Medulla oblongata (tissue), 1 donor: ENCODE data around the gene MOV10.

ENCODE experiments used
- DNase-seq: peaks from one replicate; pipeline ENCODE4 v3.0.0-alpha.2; 2015; ENCODE audit errors: extremely low spot score

Gene MOV10

GRCh38 chr1:112735752-112736151 lies 61.3 kb downstream of the MOV10 start:
- no peak for DNase-seq

GRCh38 chr1:112737573-112737972 lies 63.1 kb downstream of the MOV10 start:
- no peak for DNase-seq

GRCh38 chr1:112743174-112744008 lies 68.9 kb downstream of the MOV10 start:
- DNase-seq, result no peak

- no peak for DNase-seq
Measured at GRCh38 chr1:112744009-112744578, 69.6 kb downstream of the MOV10 start.

GRCh38 chr1:112748396-112748795 lies 73.9 kb downstream of the MOV10 start:
- no peak for DNase-seq
